Mesenchymal stem cell (in vitro differentiated cells and primary cell): Measurements from ENCODE around the gene FADS1.

Experiments
- DNase-seq: peaks from one replicate; pipeline ENCODE4 v3.0.0-alpha.2; 2013
- H2AFZ ChIP-seq: one replicate; pipeline ENCODE4 v1.6.1; 2013; ENCODE audit warnings: low read depth, mild to moderate bottlenecking, control low read depth, inconsistent platforms, low read length, moderate library complexity
- H2AK5ac ChIP-seq: 2 replicates; pipeline ENCODE4 v1.6.1; 2013; ENCODE audit warnings: low read length, moderate library complexity, mild to moderate bottlenecking, inconsistent platforms; ENCODE audit not compliant: severe bottlenecking
- H2BK120ac ChIP-seq: one replicate; pipeline ENCODE4 v1.6.1; 2013; ENCODE audit warnings: low read depth, mild to moderate bottlenecking, inconsistent platforms, low read length, moderate library complexity
- H2BK12ac ChIP-seq, 2 experiments: one replicate each; pipeline ENCODE4 v1.6.1; 2013; ENCODE audit warnings: inconsistent platforms in 2 of 2, low read length in 2 of 2, mild to moderate bottlenecking in 2 of 2, moderate library complexity in 2 of 2, control low read depth in 1 of 2
- H2BK15ac ChIP-seq: one replicate; pipeline ENCODE4 v1.6.1; 2013; ENCODE audit warnings: mild to moderate bottlenecking, low read depth, inconsistent platforms; ENCODE audit not compliant: poor library complexity, severe bottlenecking
- H2BK5ac ChIP-seq: 2 replicates; pipeline ENCODE4 v1.6.1; 2013; ENCODE audit warnings: low read depth, mild to moderate bottlenecking, low read length, control low read depth, inconsistent platforms; ENCODE audit not compliant: poor library complexity, severe bottlenecking
- H3K14ac ChIP-seq, 2 experiments: one replicate each; pipeline ENCODE4 v1.6.1; 2013; ENCODE audit warnings: inconsistent platforms in 2 of 2, low read length in 2 of 2, control low read depth in 1 of 2, mild to moderate bottlenecking in 1 of 2, moderate library complexity in 1 of 2
- H3K18ac ChIP-seq, 2 experiments: one replicate each; pipeline ENCODE4 v1.6.1; 2013; ENCODE audit warnings: inconsistent platforms in 2 of 2, low read length in 2 of 2, control low read depth in 1 of 2, low read depth in 1 of 2, mild to moderate bottlenecking in 1 of 2
- H3K23ac ChIP-seq, 2 experiments: one replicate each; pipeline ENCODE4 v1.6.1; 2013; ENCODE audit warnings: inconsistent platforms in 2 of 2, low read length in 2 of 2, mild to moderate bottlenecking in 2 of 2, moderate library complexity in 2 of 2, control low read depth in 1 of 2
- H3K27ac ChIP-seq: 2 replicates; pipeline ENCODE4 v1.5.1; 2013; ENCODE audit warnings: mild to moderate bottlenecking, moderate library complexity, low read length, control low read depth, inconsistent platforms; ENCODE audit not compliant: poor library complexity, severe bottlenecking
- H3K27me3 ChIP-seq, 2 experiments: 2 replicates each; pipeline versions ENCODE4 v1.6.1 to v1.7.0; 2013; ENCODE audit warnings: low read length in 2 of 2, mild to moderate bottlenecking in 2 of 2, moderate library complexity in 2 of 2, control low read depth in 1 of 2, inconsistent platforms in 1 of 2; ENCODE audit not compliant: control insufficient read depth in 1 of 2, insufficient read depth in 1 of 2
- H3K36me3 ChIP-seq, 2 experiments: 2 replicates each; pipeline versions ENCODE4 v1.6.1 to v1.7.0; 2013; ENCODE audit warnings: low read length in 2 of 2, control low read depth in 1 of 2, inconsistent platforms in 1 of 2, low read depth in 1 of 2, mild to moderate bottlenecking in 1 of 2; ENCODE audit not compliant: insufficient read depth in 2 of 2, control insufficient read depth in 1 of 2
- H3K4ac ChIP-seq, 2 experiments: one replicate each; pipeline ENCODE4 v1.6.1; 2013; ENCODE audit warnings: inconsistent platforms in 2 of 2, low read length in 2 of 2, mild to moderate bottlenecking in 2 of 2, moderate library complexity in 2 of 2, control low read depth in 1 of 2, low read depth in 1 of 2
- H3K4me1 ChIP-seq: 2 replicates; pipeline ENCODE4 v1.6.1; 2013; ENCODE audit warnings: low read depth, low read length, control low read depth; ENCODE audit not compliant: control insufficient read depth, insufficient read depth
- H3K4me2 ChIP-seq: 2 replicates; pipeline ENCODE4 v1.6.1; 2013; ENCODE audit warnings: low read length, mild to moderate bottlenecking, inconsistent platforms; ENCODE audit not compliant: poor library complexity, severe bottlenecking
- H3K4me3 ChIP-seq, 2 experiments: 2 replicates each; pipeline versions ENCODE4 v1.5.1 to v1.7.0; 2013; ENCODE audit warnings: low read length in 2 of 2, mild to moderate bottlenecking in 2 of 2, control low read depth in 1 of 2, low read depth in 1 of 2; ENCODE audit not compliant: insufficient read depth in 1 of 2
- H3K79me1 ChIP-seq: replicated peaks from 2 replicates; pipeline ENCODE4 v1.6.1; 2013; ENCODE audit warnings: mild to moderate bottlenecking, control low read depth, low read length, inconsistent platforms; ENCODE audit not compliant: poor library complexity, severe bottlenecking
- H3K9ac ChIP-seq: 2 replicates; pipeline ENCODE4 v1.7.0; 2013; ENCODE audit warnings: mild to moderate bottlenecking, low read length, moderate library complexity
- H3K9me3 ChIP-seq: 2 replicates; pipeline ENCODE4 v1.7.0; 2013; ENCODE audit warnings: mild to moderate bottlenecking, low read length; ENCODE audit not compliant: control insufficient read depth
- H4K8ac ChIP-seq: one replicate; pipeline ENCODE4 v1.6.1; 2013; ENCODE audit warnings: inconsistent platforms, mild to moderate bottlenecking, low read length, moderate library complexity
- H4K91ac ChIP-seq: one replicate; pipeline ENCODE4 v1.6.1; 2013; ENCODE audit warnings: mild to moderate bottlenecking, low read length, inconsistent platforms
- WGBS: methylation state at CpG from one replicate; pipeline ENCODE4 v1.1.7; 2013; ENCODE audit warnings: mixed read lengths; 5-methylcytosine and 5-hydroxymethylcytosine counted together

FADS1 gene

DNA sequence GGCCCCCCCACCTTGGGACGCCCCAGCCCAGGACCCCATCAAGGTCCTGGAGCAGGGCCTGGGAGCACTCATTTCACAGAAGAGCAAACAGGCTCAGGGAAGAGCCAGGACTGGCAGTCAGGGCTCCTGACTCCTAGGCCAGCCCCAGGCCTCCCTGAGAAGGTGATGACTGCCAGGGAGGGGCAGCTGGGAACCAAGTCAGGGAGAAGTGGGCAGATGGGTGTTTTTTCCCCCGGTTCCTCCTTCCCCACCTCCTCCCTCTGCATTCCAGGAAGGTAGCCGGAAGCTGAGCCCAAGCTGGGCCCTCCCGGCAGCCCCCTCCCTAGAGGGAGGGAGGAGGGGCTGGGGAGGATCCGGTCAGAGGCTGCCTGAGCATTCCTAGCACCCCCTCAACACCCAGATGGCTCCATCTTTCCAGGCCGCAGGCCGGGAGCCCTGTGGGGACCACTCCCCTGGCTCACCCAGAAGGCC is 44.8 kb downstream of the FADS1 start:
- Histone ChIP-seq H3K79me1 (peaks cover 18% of the 10 kb centered on the region), H3K27me3 (peaks cover 0 to 32% of the 10 kb centered on the region in 2 experiments), H3K4ac (no peak overlapping the region), H3K4me3 (no peak overlapping the region), H4K8ac (peak overlapping the region; percentile 19), H3K9ac (no peak overlapping the region), H2AK5ac (peak overlapping the region; percentile 99), H3K14ac (no peak overlapping the region), H3K4me2 (no peak overlapping the region), H2AFZ (no peak overlapping the region), H3K4me1 (peaks cover 67% of the 10 kb centered on the region), H2BK15ac (peak overlapping the region; percentile 6), H3K36me3 (peaks cover 0 to 57% of the 10 kb centered on the region in 2 experiments), H3K18ac (no peak overlapping the region), H2BK120ac (no peak overlapping the region), H4K91ac (peak overlapping the region; percentile 52), H3K9me3 (no peaks in the 10 kb centered on the region), H3K27ac (peak overlapping the region; percentile 26), H2BK5ac (peak overlapping the region; percentile 74), H2BK12ac (peak overlapping the region in 1 of 2 experiments; percentile 38), H3K23ac (no peak overlapping the region)
- WGBS = 57% methylated on average over 3 of the region's 7 CpGs
- no peak for DNase-seq

DNA sequence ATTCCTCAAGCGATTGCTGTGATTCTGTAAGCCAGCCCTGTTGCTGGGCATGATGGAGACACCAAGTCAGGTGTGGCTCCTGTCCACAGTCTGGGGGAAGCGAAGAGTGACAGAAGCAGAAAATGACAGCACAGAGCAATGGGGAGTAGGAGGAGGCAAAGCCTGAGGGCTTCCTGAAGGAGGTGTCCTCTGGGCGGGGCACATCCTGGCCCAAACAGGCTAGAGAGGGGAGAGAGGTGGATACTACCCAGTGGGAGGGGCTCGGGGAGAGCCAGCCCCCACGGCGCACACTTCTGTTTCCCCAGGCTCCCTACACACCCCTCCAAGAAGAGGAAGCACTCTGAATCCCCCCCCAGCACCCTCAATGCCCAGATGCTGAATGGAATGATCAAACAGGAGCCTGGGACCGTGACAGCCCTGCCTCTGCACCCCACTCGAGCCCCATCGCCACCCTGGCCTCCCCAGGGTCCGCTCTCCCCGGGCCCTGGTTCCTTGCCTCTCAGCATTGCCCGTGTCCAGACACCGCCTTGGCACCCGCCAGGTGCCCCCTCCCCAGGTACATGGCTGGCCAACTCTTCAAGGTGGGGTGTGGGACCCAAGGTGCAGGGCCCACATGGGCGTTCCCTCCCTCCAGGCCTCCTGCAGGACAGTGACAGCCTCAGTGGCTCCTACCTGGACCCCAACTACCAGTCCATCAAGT is 45.5 kb downstream of the FADS1 start:
- no peak overlapping the region for H3K4me2 ChIP-seq
- WGBS = 94% methylated on average over 14 of the region's 15 CpGs
- peak overlapping the region; percentile 74 for H2BK5ac ChIP-seq
- no peak overlapping the region for H3K9ac ChIP-seq
- H3K4me3 ChIP-seq = no peak overlapping the region
- no peak overlapping the region for H2BK120ac ChIP-seq
- H2AK5ac ChIP-seq = peak overlapping the region; percentile 99
- peaks cover 0 to 52% of the 10 kb centered on the region in 2 experiments for H3K36me3 ChIP-seq
- no peaks in the 10 kb centered on the region for H3K9me3 ChIP-seq
- no peak overlapping the region for H3K23ac ChIP-seq
- no peak for DNase-seq
- peak overlapping the region in 1 of 2 experiments; percentile 19 for H3K18ac ChIP-seq
- H3K4ac ChIP-seq = no peak overlapping the region
- H3K4me1 ChIP-seq = peaks cover 74% of the 10 kb centered on the region
- H3K27ac ChIP-seq = no peak overlapping the region
- H3K14ac ChIP-seq = peak overlapping the region in 1 of 2 experiments; percentile 26
- no peak overlapping the region for H2AFZ ChIP-seq
- no peak overlapping the region for H4K8ac ChIP-seq
- peak overlapping the region; percentile 6 for H2BK15ac ChIP-seq
- H3K79me1 ChIP-seq = peaks cover 18% of the 10 kb centered on the region
- peak overlapping the region; percentile 65 for H4K91ac ChIP-seq
- H3K27me3 ChIP-seq = peaks cover 0 to 26% of the 10 kb centered on the region in 2 experiments
- peak overlapping the region; percentile 5 to 68 for H2BK12ac ChIP-seq

DNA sequence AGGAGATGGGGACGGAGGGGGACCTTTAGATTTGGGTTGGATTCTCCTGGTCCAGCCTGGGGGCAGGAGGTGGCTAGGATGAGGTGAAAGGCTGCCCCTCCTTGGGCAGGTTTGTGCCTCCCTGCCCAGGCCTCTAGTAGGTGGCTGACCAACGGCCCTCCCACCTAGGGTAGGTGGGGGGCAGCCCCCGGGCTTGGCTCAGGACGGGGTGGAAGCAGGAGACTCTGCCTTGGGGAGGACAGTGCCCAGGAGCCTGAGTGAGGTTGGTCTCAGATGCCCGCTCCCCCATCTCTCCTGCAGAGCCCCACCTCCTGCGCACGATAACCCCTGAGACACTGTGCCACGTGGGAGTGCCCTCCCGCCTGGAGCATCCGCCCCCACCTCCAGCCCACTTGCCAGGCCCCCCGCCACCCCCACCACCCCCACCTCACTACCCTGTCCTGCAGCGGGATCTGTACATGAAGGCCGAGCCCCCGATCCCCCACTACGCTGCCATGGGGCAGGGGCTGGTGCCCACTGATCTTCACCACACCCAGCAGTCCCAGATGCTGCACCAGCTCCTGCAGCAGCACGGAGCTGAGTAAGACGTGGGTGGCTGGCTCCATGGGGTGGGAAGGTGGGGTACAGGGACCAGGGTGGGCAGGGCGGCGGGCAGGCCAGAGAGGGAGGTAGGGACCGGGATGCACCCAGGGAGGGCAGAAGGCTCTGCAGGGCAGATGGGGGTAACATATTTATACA is 46.7 kb downstream of the FADS1 start:
- H2AK5ac ChIP-seq = peak overlapping the region; percentile 99
- H2BK15ac ChIP-seq = peak overlapping the region; percentile 77
- peak overlapping the region; percentile 32 to 57 for H3K4ac ChIP-seq
- DNase-seq = no peak
- H3K9ac ChIP-seq = no peak overlapping the region
- peak overlapping the region; percentile 49 to 88 for H2BK12ac ChIP-seq
- H3K23ac ChIP-seq = peak overlapping the region in 1 of 2 experiments; percentile 9
- peaks cover 0 to 40% of the 10 kb centered on the region in 2 experiments for H3K36me3 ChIP-seq
- H4K8ac ChIP-seq = peak overlapping the region; percentile 74
- peak overlapping the region; percentile 66 for H3K4me2 ChIP-seq
- 89% methylated on average over 9 of the region's 20 CpGs for WGBS
- no peaks in the 10 kb centered on the region for H3K9me3 ChIP-seq
- peaks cover 0 to 17% of the 10 kb centered on the region in 2 experiments for H3K27me3 ChIP-seq
- H3K4me1 ChIP-seq = peaks cover 76% of the 10 kb centered on the region
- H4K91ac ChIP-seq = peak overlapping the region; percentile 44
- peak overlapping the region in 1 of 2 experiments; percentile 75 for H3K14ac ChIP-seq
- H2AFZ ChIP-seq = no peak overlapping the region
- peak overlapping the region; percentile 58 to 64 for H3K18ac ChIP-seq
- H3K27ac ChIP-seq = peak overlapping the region; percentile 25
- H3K4me3 ChIP-seq = no peak overlapping the region
- peaks cover 16% of the 10 kb centered on the region for H3K79me1 ChIP-seq
- H2BK5ac ChIP-seq = peak overlapping the region; percentile 67
- H2BK120ac ChIP-seq = no peak overlapping the region
